GM21737 (cell line): ENCODE data around the gene PLEKHH2.
"Not testable (repeated sequence)": the region's sequence is repeated elsewhere in the genome, so short reads cannot be mapped to it uniquely, and the experiment has no call there.

Experiments used
- ATAC-seq: cut with Tn5 transposase; IDR thresholded peaks from one replicate; pipeline ENCODE4 v1.9.1; 2021; ENCODE audit warnings: mild to moderate bottlenecking, moderate library complexity; ENCODE audit not compliant: unreplicated experiment

Gene PLEKHH2

DNA sequence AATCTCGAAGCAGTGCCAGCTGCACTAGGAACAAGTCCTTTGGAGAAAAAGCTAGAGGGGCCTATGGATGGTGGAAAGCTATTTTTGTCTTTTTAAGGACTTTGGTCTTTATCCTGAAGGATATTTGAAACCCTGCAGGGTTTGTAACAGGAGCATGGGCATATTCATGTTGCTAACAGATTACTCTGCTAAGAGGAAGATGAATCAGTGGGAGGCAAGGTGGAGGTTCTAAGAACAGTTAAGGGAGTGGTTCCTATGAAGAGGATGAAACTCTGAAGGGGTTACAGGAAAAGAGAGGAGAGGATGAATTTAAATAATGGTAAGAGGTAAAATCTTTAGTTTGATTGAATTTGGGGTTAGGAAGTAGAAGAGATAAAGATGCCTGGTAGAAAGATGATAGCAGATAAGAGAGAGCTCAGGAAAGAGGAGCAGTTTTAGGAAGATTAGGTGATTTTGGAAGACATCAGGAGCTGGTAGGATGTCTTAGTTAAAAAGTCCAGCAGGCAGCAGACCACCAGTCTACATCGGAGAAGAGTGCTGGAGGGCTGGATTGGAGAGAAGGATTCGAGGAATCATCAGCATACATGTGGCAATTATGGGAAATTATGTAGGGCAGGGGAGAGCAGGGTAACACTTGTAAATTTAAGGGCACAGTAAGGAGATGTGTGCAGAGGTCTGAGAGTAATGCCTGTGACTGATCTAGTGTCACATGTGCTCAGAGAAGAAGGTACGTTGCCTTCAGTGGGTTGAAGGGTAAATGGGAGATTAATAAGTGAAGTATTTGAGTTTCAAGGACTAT lies 78.4 kb downstream of the PLEKHH2 start:
- no peak for ATAC-seq

DNA sequence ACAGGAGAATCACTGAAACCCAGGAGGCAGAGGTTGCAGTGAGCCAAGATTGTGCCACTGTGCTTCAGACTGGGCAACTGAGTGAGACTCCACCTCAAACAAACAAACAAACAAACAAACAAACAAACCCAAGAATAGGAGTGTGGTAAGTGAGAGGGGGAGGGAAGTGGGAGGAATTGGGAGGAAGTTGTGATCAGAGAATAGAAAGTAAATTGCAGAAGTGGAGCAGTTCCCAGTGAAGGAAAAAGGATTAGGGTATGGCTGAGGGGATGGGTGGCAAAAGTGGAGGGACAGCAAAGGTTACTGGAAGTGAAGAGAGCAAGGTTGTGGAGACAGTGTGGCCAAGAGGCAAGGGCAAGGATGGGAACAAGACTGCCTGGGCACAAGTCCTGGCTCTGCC lies 80.3 kb downstream of the PLEKHH2 start:
- no peak for ATAC-seq

- peak; percentile 66 for ATAC-seq
These were observed 81.6 kb downstream of the PLEKHH2 start for GRCh38 chr2:43718530-43719124.

DNA sequence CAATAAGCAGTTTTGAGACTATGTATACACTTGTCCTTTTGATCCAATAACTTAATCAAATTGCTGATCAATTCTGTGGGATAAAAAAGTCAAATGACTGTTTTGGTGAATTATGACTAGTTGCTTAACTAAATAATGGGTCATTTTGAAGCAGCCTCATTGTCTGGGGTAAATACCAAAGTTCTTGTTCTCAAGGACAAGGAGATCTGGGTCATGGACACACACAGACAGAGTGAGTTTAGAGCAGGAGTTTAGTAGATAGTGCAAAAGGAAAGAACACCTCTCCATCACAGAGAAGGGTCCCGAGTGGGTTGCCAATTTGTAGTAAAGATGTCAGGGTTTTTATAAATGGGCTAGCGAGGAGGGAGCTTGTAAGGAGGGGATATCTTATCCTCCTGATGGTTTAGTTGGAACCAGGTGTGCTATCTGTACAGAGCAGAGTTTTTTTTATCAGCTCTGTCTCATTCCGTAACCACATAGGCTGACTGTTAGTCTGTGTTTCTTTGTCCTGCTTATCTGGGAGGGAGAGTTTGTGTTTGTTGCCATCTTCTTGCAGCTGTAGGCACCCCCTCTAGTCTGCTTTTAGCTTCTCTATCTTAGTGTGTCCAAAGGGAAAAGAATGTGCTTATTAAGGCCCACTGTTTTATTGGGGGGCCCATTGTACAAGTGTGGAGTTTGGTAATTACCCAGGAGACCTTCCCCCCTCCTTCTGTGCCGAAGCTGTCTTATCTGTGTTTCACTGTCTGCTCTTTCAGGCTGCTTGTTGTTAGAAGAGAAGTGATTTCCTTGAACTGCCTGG lies 87.9 kb downstream of the PLEKHH2 start:
- ATAC-seq, result no peak

GRCh38 chr2:43725711-43726246 lies 88.7 kb downstream of the PLEKHH2 start:
- ATAC-seq, result no peak

- ATAC-seq, result not testable (repeated sequence)
These were observed 90.0 kb downstream of the PLEKHH2 start for GRCh38 chr2:43726961-43727633.

DNA sequence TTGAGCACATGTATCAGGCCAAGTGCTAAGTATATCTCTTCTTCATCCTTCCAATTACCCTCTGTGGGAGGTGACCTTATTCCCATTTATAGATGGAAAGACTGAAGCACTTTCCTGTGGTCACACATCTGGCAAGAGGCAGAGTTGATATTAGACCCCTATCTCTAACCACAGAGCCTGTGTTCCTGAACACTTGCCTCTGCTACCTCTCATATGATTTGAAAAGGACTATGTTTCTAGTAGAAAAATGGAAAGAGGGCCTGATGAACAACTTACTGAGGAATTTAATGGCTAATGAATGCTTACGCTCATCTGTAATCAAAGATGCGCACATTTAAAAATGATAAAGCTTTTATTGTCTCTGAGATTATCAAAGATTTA lies 90.6 kb downstream of the PLEKHH2 start:
- no peak for ATAC-seq

GRCh38 chr2:43729491-43730174 lies 92.6 kb downstream of the PLEKHH2 start:
- no peak for ATAC-seq

DNA sequence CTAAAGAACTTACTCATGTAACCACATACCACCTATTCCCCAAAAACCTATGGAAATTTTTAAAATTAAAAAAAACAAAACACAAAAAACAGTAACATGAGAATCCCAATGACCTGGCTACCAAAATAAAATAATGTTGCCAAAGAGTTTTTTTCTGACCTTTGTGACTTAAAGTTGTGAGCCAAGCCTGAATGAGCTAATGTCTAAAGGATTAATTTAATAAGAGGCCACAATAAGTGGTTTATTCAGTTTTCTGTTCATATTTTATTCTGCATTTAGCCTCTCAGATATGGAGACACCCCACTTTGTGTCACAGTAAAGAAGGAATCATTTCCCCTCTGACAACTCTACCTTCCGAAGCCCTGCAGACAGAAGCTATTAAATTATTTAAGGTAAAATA lies 94.2 kb downstream of the PLEKHH2 start:
- ATAC-seq, result no peak

DNA sequence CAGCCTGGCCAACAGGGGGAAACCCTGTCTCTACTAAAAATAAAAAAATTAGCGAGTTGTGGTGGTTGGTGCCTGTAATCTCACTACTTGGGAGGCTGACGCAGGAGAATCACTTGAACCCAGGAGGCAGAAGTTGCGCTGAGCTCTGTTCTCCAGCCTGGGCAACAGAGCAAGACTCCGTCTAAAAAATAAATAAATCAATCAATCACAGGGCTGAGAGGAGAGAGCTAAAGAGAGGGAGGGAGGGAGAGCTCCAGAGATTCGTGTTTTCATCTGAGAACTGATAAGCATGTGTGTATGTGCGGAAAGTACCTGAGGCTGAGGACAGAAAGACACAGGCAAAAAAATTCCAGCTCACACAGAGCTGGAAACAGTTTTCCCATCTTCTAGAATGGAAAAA lies 99.6 kb downstream of the PLEKHH2 start:
- no peak for ATAC-seq

DNA sequence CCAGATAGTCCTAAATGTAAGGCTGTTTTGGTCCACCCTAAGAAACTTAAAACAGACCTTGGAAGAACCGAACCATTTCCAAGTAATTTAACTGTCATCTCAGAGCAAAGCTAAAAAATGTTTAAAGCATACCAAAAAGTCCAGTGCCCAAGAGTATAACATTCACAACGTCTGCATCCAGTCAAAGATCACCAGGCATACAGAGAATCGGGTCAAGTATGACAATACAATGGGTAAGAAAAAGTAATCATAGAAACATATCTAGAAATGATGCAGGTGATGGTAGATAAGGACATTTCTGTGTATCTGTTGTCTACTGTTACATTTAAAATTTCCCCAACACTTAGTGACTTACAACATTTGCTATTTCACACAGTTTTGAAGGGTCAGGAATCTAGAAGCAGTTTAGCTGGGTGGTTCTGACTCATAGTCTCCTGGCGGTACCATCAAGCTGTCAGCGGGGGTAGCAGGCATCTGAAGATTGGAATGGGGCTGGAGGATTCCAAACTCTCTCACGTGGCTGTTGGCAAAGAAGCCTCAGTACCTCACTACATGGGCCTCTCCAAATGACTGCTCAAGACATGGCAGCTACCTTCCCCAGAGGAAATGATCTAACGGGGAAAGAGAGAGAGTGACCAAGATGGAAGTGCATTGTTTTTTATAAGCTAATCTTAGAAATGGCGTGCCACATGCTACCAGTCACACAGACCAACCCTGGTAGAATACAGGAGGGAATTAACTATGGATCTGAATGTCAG lies 100.2 kb downstream of the PLEKHH2 start:
- no peak for ATAC-seq

DNA sequence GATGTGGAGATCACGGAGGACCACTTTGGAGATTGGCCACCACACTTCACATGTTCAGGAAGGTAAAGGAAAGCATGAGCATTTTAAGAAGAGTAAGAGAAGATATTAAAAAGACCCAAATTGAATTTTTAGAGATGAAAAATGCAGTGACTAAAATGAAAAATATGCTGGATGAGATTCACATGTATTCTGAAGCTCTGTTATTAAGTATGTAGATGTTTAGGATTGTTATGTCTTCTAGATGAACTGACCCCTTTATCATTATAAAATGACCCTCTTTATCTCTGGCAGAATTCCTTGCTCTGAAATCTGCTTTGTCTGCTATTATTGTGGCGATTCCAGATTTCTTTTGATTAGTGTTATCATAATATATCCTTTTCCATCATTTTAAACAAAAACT lies 100.8 kb downstream of the PLEKHH2 start:
- no peak for ATAC-seq

GRCh38 chr2:43738257-43738656 lies 101.2 kb downstream of the PLEKHH2 start:
- no peak for ATAC-seq

- ATAC-seq, result no peak
These were observed 106.6 kb downstream of the PLEKHH2 start for GRCh38 chr2:43743706-43744105.

DNA sequence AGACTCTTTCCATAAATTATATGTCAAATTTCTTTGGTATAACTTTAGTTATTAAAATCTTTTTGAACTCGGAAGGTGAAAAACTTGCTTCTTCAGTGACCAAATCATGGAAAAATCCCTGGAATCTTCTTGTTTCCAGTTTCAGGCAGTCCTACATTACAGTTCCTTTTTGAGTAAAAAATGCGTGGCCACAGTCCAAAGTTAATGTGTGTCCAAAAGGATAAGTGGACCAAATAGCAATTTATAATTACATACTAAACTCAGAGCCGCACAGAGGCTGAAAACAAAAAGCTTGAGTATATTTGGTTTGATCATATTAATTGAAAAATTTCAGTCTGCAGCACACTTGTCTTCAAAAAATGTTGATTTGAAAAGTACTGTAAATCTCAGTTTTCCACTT lies 108.4 kb downstream of the PLEKHH2 start:
- ATAC-seq, result no peak

DNA sequence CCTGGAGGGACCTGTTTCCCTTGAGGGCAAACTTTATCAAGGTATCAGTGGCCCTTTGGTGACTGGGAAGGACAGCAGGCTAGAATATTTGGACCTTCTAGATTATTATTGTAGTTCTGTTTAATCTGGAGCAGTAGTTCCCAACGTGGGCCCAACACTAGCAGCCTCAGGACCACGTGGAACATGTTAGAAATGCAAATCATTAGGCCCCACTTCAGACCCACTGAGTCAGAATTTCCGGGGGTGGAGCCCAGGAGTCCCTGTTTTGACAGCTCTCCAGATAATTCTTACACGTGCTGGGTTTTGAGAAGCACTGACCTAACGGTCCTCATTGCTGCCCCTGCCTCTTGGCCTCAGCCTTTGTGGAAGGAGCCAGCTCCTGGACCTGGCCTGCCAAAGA lies 111.3 kb downstream of the PLEKHH2 start:
- no peak for ATAC-seq

GRCh38 chr2:43749583-43749982 lies 112.5 kb downstream of the PLEKHH2 start:
- no peak for ATAC-seq

DNA sequence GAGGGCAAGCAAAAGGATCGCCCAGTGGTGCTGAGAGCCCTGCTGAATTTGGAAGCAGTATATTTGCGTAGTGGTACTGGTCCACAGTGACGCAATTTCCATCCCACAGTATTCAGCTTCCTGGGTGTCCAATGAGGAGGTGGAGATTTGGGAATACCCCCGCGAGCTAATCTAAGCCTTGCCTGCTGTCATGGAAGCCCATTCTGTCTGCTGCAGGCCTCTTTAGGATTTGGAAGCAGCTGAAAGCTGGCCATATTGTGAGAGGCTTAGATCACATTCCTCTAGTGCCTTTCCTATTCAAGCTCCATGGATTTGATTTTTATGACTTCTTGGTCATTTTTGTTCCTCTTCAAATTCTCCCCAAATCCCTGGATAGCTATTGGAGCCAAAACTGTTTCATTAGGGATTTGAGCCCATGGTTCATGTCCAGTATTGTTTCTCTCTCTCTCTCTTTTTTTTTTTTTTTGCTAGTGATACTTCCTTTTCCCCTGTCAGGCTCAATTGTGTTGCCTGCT lies 114.5 kb downstream of the PLEKHH2 start:
- ATAC-seq, result no peak

GRCh38 chr2:43752302-43752701 lies 115.2 kb downstream of the PLEKHH2 start:
- ATAC-seq, result no peak

DNA sequence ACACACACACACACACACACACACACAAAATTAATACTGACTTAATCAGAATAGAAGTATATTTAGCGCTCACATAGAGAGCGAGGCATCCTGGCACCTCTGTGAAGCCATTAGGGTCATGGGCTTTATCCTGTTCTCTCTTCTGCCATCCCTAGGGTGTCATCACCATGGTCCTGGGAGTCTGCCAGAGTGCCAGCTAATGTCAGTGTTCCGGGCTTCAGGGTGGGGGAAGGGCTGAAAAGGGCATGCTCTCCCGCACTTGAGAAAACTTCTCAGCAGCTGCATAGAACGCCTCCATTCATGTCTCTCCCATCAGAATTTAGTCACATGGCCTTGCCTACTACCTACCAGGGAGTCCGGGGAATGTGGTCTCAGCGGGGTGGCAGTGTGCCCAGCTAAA lies 117.1 kb downstream of the PLEKHH2 start:
- ATAC-seq, result no peak
